HG03060 (cell line): Measurements from ENCODE around the gene APOD.
"Not testable (repeated sequence)": the region's sequence is repeated elsewhere in the genome, so short reads cannot be mapped to it uniquely, and the experiment has no call there.

Source experiments
- ATAC-seq: cut with Tn5 transposase; IDR thresholded peaks from one replicate; pipeline ENCODE4 v1.9.1; 2021; ENCODE audit warnings: low read depth, moderate number of reproducible peaks; ENCODE audit not compliant: unreplicated experiment

APOD gene

DNA sequence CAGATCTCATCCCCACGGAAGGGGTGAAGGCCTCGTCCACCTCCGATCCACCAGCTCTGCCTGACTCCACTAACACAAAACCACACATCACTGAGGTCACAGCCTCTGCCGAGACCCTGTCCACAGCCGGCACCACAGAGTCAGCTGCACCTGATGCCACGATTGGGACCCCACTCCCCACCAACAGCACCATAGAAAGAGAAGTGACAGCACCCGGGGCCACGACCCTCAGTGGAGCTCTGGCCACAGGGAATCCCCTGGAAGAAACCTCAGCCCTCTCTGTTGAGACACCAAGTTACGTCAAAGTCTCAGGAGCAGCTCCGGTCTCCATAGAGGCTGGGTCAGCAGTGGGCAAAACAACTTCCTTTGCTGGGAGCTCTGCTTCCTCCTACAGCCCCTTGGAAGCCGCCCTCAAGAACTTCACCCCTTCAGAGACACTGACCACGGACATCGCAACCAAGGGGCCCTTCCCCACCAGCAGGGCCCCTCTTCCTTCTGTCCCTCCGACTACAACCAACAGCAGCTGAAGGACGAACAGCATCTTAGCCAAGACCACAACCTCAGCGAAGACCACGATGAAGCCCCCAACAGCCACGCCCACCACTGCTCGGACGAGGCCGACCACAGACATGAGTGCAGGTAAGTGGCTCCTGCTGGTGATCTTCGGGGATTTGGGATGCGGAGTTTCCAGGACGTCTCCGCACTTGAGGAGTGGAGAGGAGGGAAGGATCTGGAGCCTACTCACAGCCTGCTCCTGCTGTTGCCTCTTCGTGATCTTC, 36.0 kb upstream of the APOD start:
- ATAC-seq = not testable (repeated sequence)

GRCh38 chr3:195617784-195618659, 34.3 kb upstream of the APOD start:
- ATAC-seq = not testable (repeated sequence)

GRCh38 chr3:195617134-195617533, 33.4 kb upstream of the APOD start:
- not testable (repeated sequence) for ATAC-seq

- no peak for ATAC-seq
These were observed 32.9 kb upstream of the APOD start for GRCh38 chr3:195616681-195617080.

DNA sequence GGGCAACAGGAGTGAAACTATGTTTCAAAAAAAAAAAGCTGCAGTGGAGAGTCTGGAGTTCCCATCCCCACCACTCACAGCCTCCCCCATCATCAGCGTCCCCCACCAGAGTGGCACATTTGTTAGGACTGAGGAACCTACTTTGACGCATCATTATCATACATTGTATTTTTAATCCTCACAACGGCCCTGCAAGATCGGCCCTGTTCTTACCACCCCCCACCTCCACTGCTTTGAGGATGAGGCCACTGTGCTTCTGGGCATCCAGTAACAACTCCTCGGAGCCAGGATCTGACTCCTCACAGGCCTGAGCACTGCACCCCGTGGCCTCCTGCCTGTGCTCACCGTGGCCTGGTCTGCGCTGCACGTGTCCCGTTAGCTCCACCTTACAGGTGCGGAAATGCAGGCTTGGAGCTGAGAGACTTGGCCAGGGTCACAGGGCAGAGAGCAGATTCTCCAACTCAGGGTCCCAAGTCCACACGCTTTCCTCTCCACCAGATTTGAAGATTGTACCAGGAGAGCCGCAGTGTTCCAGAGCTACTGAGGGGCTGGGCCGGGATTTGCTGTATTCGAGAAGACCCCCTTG, 32.3 kb upstream of the APOD start:
- ATAC-seq = not testable (repeated sequence)

DNA sequence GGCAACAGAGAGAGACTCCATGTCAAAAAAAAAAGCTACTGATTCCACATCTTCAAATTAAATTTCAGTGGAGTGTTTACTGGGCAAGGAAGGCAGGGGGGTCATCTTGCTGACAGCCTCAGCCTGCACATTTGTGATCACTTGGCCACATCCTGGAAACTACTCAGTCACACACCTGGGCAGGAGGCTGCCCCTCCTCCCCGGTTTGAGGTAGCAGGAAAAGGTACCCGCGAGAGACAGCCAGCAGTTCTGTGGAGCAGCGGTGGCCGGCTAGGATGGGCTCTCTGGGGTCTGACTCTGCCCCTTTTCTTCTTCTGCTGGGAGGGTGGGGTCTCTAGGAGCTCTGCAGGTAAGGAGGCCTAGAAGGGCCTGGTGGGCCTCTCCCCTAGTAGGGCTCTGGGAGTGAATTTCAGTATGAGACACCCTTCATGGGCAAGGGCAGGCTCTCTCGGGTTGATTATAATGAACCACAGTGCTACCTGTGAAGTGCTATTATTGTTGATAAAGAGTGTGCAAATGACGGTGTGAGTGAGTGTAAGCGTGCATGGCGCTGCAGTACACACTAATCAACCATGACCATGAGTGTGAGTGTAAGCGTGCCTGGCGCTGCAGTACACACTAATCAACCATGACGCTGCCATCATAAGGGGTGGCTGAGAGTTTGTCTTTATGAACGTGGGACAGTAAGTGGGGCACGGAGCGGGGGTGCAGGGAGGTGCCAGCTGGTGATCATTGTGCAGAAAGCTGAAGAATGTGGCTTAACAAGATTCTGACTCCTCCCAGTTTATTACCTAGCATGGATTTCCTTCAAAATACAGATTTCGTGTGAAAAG, 31.1 kb upstream of the APOD start:
- ATAC-seq = not testable (repeated sequence)

- ATAC-seq = no peak
These were observed 29.8 kb upstream of the APOD start for GRCh38 chr3:195613468-195614069.

GRCh38 chr3:195612075-195612800, 28.5 kb upstream of the APOD start:
- ATAC-seq = no peak

GRCh38 chr3:195609229-195609628, 25.5 kb upstream of the APOD start:
- ATAC-seq = no peak

DNA sequence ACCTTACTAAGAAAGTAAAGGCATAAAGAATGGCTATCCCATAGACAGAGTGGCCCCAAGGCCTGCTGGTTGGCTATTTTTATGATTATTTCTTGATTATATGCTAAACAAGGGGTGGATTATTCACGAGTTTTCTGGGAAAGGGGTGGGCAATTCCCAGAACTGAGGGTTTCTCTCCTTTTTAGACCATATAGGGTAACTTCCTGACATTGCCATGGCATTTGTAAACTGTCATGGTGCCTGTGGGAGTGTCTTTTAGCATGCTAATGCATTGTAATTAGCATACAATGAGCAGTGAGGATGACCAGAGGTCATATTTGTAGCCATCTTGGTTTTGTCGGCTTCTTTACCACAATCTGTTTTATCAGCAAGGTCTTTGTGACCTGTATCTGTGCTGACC, 18.0 kb upstream of the APOD start:
- ATAC-seq = not testable (repeated sequence)

DNA sequence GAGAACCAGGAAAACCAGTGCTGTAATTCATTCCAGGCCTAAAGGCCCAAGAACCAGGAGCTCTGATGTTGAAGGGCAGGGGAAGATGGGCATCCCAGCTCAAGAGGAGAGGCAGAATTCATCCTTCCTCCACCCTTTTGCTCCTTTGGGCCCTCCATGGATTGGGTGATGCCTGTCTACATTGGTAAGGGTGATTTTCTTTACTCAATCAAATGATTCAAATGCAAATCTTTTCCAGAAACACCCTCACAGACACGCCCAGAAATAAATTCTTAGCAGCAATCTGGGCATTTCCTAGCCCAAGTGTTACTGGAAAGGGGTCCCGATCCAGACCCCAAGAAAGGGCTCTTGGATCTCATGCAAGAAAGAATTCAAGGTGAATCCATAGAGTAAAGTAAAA, 17.6 kb upstream of the APOD start:
- no peak for ATAC-seq

DNA sequence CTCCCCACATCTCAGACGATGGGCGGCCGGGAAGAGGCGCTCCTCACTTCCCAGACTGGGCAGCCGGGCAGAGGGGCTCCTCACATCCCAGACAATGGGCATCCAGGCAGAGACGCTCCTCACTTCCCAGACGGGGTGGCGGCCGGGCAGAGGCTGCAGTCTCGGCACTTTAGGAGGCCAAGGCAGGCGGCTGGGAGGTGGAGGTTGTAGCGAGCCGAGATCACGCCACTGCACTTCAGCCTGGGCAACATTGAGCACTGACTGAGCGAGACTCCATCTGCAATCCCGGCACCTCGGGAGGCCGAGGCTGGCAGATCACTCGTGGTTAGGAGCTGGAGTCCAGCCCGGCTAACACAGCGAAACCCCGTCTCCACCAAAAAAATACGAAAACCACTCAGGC, 16.2 kb upstream of the APOD start:
- not testable (repeated sequence) for ATAC-seq

DNA sequence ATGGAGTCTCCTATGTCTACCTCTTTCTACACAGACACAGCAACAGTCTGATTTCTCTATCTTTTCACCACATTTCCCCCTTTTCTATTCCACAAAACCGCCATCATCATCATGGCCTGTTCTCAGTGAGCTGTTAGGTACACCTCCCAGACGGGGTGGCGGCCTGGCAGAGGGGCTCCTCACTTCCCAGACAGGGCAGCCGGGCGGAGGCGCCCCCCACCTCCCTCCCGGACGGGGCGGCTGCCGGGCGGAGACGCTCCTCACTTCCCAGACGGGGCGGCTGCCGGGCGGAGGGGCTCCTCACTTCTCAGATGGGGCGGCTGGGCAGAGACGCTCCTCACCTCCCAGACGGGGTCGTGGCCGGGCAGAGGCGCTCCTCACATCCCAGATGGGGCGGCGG, 15.8 kb upstream of the APOD start:
- not testable (repeated sequence) for ATAC-seq

DNA sequence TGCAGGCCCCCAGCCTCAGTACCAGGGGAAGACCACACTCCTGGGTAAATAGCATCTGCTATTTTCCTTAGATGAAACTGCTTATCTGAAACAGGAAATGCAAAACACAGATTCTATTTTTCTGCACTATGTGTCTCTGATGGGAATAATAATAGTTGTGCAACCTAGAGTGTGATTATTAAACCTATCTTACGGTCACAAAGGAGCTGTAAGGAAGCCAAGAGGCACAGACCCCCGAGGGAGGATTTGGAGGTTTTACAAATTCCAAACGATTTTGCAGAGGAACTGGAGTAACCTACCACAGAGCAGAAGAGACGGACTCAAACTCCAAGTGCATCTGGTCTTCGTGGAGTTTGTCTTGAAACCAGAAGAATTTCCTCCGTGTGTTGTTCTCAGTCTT, 14.1 kb upstream of the APOD start:
- no peak for ATAC-seq

GRCh38 chr3:195597229-195597628, 13.5 kb upstream of the APOD start:
- ATAC-seq = no peak

DNA sequence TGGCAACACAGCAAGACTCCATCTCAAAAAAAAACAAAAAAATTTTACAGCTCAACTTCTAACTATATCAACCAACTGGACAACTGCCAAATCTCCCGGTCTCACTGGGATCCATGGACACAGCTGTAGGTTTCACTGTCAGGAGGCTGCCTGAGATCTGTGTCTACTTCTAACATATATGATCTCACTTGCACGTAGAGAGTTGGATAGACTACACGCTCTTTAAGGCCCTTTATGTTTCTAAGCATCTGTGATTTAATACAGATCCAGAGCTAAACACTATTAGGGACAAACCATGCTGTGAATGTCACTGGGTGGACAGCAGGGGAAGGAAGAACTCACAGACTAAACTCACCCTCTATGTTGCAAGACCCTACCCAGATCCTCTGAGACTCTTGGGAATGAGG, 13.0 kb upstream of the APOD start:
- no peak for ATAC-seq

- no peak for ATAC-seq
These were observed 12.2 kb upstream of the APOD start for GRCh38 chr3:195595785-195596531.

DNA sequence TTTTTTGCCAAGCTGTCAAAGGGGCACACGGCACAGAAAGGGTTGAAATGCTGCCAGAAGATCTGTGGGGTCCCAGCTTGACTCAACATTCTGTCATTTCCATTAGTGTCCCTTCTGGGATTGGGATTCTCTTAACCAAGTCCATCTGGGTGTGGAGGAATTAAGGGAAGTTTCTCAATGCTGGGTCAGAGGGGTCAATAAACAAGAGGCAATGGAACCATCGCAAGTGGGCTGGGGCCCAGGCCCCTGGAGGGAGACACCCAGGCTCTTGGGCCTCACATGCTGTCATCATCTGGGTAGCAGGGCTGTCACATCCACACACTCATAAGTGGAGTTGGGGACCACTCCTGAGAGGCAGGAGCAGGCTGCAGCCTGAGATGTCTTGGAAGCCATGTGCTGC, 8.1 kb upstream of the APOD start:
- no peak for ATAC-seq

GRCh38 chr3:195591220-195591619, 7.5 kb upstream of the APOD start:
- ATAC-seq = no peak
